B cell (primary cell): ENCODE measurements around the gene TOLLIP. TPM values are rescaled to one million over a fixed set of nuclear protein-coding genes. Genes with fewer than 3 reads are reported as not detected.
A peak's percentile ranks its signal among the peaks of the same experiment; 100 is the strongest.

Source experiments
- ATAC-seq: fragments of 200-7000 bp; cut with Tn5 transposase; one replicate; pipeline ENCODE4 v1.10.0; 2021; ENCODE audit warnings: low read depth, mild to moderate bottlenecking, moderate number of reproducible peaks, moderate library complexity
- CTCF ChIA-PET: fragments of 350-600 bp; sonication (Branson Sonifier 250); formaldehyde crosslinking; loops from one replicate; lab custom pipeline; 2021; ENCODE audit warnings: antibody characterized with exemption, inconsistent platforms; lab: Charles Lee
- POLR2A ChIA-PET: fragments of 350-600 bp; sonication (Branson Sonifier 250); formaldehyde crosslinking; loops from one replicate; lab custom pipeline; 2021; ENCODE audit warnings: antibody characterized with exemption; lab: Charles Lee
- DNase-seq: peaks from one replicate; pipeline ENCODE4 v3.0.0; 2013
- H2AFZ ChIP-seq: 2 replicates; pipeline ENCODE4 v1.6.1; 2012; ENCODE audit warnings: mild to moderate bottlenecking, low read depth, low read length; ENCODE audit not compliant: insufficient read depth, poor library complexity, severe bottlenecking
- H3K27ac ChIP-seq, 2 donors: 1 replicate in 1 of 2; 2 replicates in 1 of 2; pipeline ENCODE4 v1.5.1; 2012 to 2013; ENCODE audit warnings: low read length in 2 of 2, mild to moderate bottlenecking in 2 of 2, moderate library complexity in 1 of 2
- H3K27me3 ChIP-seq, 4 experiments: fragments of 200-600 bp in 1 of 4; sonication (generic) in 1 of 4; replicated peaks in 1 of 4; 1 replicate in 2 of 4; 2 replicates in 2 of 4; pipeline versions ENCODE4 v1.6.1 to v1.7.0; 2013 to 2016; ENCODE audit warnings: low read length in 3 of 4, mild to moderate bottlenecking in 2 of 4, mixed read lengths in 1 of 4, moderate library complexity in 1 of 4; ENCODE audit not compliant: insufficient read depth in 4 of 4, control insufficient read depth in 3 of 4; ENCODE audit errors: control extremely low read depth in 1 of 4
- H3K36me3 ChIP-seq, 2 experiments: replicated peaks in 1 of 2; 1 replicate in 1 of 2; 2 replicates in 1 of 2; pipeline versions ENCODE4 v1.6.1 to v1.7.1; 2013; ENCODE audit warnings: low read length in 1 of 2; ENCODE audit not compliant: insufficient read depth in 2 of 2, control insufficient read depth in 1 of 2; ENCODE audit errors: control extremely low read depth in 1 of 2, extremely low read depth in 1 of 2
- H3K4me1 ChIP-seq, 2 donors: fragments of 200-600 bp in 1 of 2; sonication (generic) in 1 of 2; 1 replicate in 1 of 2; 2 replicates in 1 of 2; pipeline versions ENCODE4 v1.5.1 to v1.6.1; 2013 to 2017; ENCODE audit warnings: low read length in 2 of 2; ENCODE audit not compliant: control insufficient read depth in 2 of 2, insufficient read depth in 2 of 2
- H3K4me2 ChIP-seq: replicated peaks from 2 replicates; pipeline ENCODE3; 2012; ENCODE audit warnings: mild to moderate bottlenecking, low read depth, low read length; ENCODE audit not compliant: poor library complexity, severe bottlenecking
- H3K4me3 ChIP-seq, 5 experiments: fragments of 200-600 bp in 1 of 5; sonication (generic) in 1 of 5; 1 replicate in 3 of 5; 2 replicates in 2 of 5; pipeline versions ENCODE4 v1.5.1 to v1.7.0; 2011 to 2016; ENCODE audit warnings: low read length in 4 of 5, mild to moderate bottlenecking in 4 of 5, low read depth in 2 of 5, control low read depth in 1 of 5, moderate library complexity in 1 of 5; ENCODE audit not compliant: insufficient read depth in 1 of 5; ENCODE audit errors: control extremely low read depth in 1 of 5, extremely low read depth in 1 of 5
- H3K79me2 ChIP-seq: fragments of 200-600 bp; sonication (generic); one replicate; pipeline ENCODE4 v1.6.0; 2016; ENCODE audit warnings: low read length; ENCODE audit not compliant: control insufficient read depth, insufficient read depth
- H3K9ac ChIP-seq: fragments of 200-600 bp; sonication (generic); 2 replicates; pipeline ENCODE4 v1.6.1; 2017; ENCODE audit warnings: mild to moderate bottlenecking, low read length, moderate library complexity
- H3K9me3 ChIP-seq, 3 donors: one replicate each; pipeline versions ENCODE4 v1.6.1 to v1.7.1; 2013; ENCODE audit warnings: low read length in 2 of 3; ENCODE audit not compliant: control insufficient read depth in 2 of 3, insufficient read depth in 1 of 3; ENCODE audit errors: control extremely low read depth in 1 of 3
- H4K20me1 ChIP-seq: 2 replicates; pipeline ENCODE4 v1.6.0; 2012; ENCODE audit warnings: mild to moderate bottlenecking, low read length; ENCODE audit not compliant: insufficient read depth, control insufficient read depth, poor library complexity, severe bottlenecking
- H3K27ac Mint-ChIP-seq: one replicate; pipeline ENCODE4 v1.8.0; 2021; ENCODE audit warnings: mixed read lengths
- H3K27me3 Mint-ChIP-seq: one replicate; pipeline ENCODE4 v1.8.0; 2021; ENCODE audit warnings: mixed read lengths
- H3K4me1 Mint-ChIP-seq: one replicate; pipeline ENCODE4 v1.8.0; 2021; ENCODE audit warnings: mixed read lengths
- H3K4me3 Mint-ChIP-seq: one replicate; pipeline ENCODE4 v1.8.0; 2021; ENCODE audit warnings: mixed read lengths
- H3K9me3 Mint-ChIP-seq: one replicate; pipeline ENCODE4 v1.8.0; 2022; ENCODE audit warnings: mixed read lengths; ENCODE audit not compliant: insufficient read depth
- EZH2 ChIP-seq: IDR thresholded peaks from 2 replicates; pipeline ENCODE4 v1.6.1; 2012; ENCODE audit warnings: borderline replicate concordance, low read depth, mild to moderate bottlenecking, moderate library complexity, low read length; ENCODE audit not compliant: insufficient read depth, poor library complexity, severe bottlenecking
- WGBS: methylation state at CpG from one replicate; pipeline ENCODE4 v1.1.5; 2013; ENCODE audit warnings: missing lambda C conversion rate; ENCODE audit not compliant: insufficient coverage; 5-methylcytosine and 5-hydroxymethylcytosine counted together
- intact Hi-C: fragments of 100-400 bp; cut with micrococcal nuclease; formaldehyde crosslinking; loops from one replicate; pipeline ENCODE4 v1.10.0; 2022
- polyA plus RNA-seq: library from polyadenylated mRNA; depleted of rRNA; stranded (reverse); fragments of >200 nt; gene quantifications from 2 replicates; pipeline ENCODE4 v1.2.3, GENCODE V29; 2012
- total RNA-seq, 2 donors: library from RNA; stranded (reverse); fragments of 120-200 nt in 1 of 2; gene quantifications; 1 replicate in 1 of 2; 2 replicates in 1 of 2; pipeline versions ENCODE4 v1.2.3 to v1.2.4, GENCODE V29; 2013 to 2022
- TF ChIP-seq, protein P1 (sequence below): fragments of 200-600 bp; IDR thresholded peaks from one replicate; pipeline ENCODE4 v1.8.0; 2022; ENCODE audit warnings: antibody characterized with exemption, mild to moderate bottlenecking

Gene TOLLIP
- total and polyA plus RNA-seq, 2 donors (not counting 1 experiment from before 2014, with no cell fraction given), result 34.7 to 52.5 TPM

DNA sequence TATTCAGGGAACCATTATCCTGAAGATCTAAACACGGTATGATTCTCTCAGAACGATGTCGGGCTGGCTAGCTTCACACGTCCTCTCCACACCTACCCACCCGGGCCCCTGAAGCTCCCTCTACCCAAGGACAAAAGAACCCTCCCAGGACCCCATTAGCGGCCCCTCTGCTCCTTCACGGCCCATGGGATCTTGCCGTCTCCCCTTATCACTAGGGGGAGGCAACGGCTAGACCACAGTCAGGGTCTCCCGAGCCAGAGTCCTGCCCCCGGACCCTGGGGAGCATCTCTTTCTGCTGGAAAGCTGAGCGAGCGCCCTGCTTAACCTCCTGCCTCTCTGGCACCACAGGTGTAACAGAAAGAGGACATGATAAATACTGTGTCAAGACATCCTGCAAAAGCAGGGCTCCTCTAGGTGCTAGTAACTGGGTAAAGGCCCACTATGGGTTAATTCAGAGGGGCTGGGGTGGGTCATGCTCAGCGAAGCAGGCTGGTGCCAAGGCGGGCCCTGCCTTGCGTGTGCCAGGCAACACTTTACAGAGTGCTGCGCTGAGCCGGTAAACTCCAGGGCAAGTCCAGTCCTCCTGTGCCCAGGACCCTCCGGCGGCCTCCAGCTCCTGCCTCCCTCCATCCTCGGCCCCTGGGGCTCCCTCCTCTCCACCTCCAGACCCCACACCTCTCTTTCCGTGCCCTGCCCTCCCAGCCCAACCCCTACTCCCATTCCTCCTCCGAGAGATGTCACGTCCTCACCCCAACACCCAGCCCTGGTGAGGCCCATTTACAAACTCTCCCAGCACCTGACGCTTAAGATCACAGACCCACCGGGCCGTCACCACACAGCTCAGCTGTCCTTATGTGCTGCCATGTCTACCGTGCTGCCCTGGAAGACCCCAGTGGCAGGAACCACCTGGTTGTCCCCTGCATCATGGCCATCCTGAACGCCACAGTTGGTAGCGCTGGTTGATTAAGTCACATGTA lies 3.0 kb downstream of the TOLLIP start:
- Histone ChIP-seq H3K4me1 (peaks cover 40 to 48% of the 10 kb centered on the region in 2 donors), H3K9me3 (peaks cover 0 to 16% (median 5%) of the 10 kb centered on the region in 3 donors), H4K20me1 (peaks cover 76% of the 10 kb centered on the region), H3K27me3 (no peaks in the 10 kb centered on the region), H3K79me2 (peaks cover 77% of the 10 kb centered on the region), H3K36me3 (peaks cover 0 to 11% of the 10 kb centered on the region in 2 experiments), H3K4me3 (peak overlapping the region in 1 of 5 experiments; percentile 36), H3K4me2 (peak overlapping the region; percentile 91), H2AFZ (no peak overlapping the region), H3K27ac (peak overlapping the region in 1 of 2 donors; percentile 87), H3K9ac (peak overlapping the region; percentile 16)
- TF ChIP-seq, protein P1, sequence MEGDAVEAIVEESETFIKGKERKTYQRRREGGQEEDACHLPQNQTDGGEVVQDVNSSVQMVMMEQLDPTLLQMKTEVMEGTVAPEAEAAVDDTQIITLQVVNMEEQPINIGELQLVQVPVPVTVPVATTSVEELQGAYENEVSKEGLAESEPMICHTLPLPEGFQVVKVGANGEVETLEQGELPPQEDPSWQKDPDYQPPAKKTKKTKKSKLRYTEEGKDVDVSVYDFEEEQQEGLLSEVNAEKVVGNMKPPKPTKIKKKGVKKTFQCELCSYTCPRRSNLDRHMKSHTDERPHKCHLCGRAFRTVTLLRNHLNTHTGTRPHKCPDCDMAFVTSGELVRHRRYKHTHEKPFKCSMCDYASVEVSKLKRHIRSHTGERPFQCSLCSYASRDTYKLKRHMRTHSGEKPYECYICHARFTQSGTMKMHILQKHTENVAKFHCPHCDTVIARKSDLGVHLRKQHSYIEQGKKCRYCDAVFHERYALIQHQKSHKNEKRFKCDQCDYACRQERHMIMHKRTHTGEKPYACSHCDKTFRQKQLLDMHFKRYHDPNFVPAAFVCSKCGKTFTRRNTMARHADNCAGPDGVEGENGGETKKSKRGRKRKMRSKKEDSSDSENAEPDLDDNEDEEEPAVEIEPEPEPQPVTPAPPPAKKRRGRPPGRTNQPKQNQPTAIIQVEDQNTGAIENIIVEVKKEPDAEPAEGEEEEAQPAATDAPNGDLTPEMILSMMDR, result no peak
- no peak for TF ChIP-seq EZH2
- ATAC-seq (no peak), DNase-seq (no peak)
- peaks cover 57% of the 10 kb centered on the region for H3K4me1 Mint-ChIP-seq
- H3K27ac Mint-ChIP-seq, result peak overlapping the region; percentile 70
- WGBS, result 92% methylated on average over 27 of the region's 30 CpGs
- peak overlapping the region; percentile 83 for H3K4me3 Mint-ChIP-seq
- no peaks in the 10 kb centered on the region for H3K9me3 Mint-ChIP-seq
- no peaks in the 10 kb centered on the region for H3K27me3 Mint-ChIP-seq
- POLR2A ChIA-PET, result no interaction called here
- CTCF ChIA-PET, result no interaction called here
- intact Hi-C loops, result loop anchor here (5.0 kb wide), 1 partner anchor 769 kb away; the partner anchor contains the start of genes HRAS and LRRC56
